GOT3 (cell line): ENCODE data around the gene RP2.

Source experiments
- DNase-seq: peaks from one replicate; lab custom pipeline; 2025; ENCODE audit warnings: mixed read lengths; lab: John Stamatoyannopoulos, UW

Gene RP2

GRCh38 chrX:46836701-46837557 lies at the start of gene RP2:
Gene RP2 (plus strand): TSS chrX:46837043. CDS start chrX:46837101, 58 bp downstream.
- peak; percentile 63 for DNase-seq

DNA sequence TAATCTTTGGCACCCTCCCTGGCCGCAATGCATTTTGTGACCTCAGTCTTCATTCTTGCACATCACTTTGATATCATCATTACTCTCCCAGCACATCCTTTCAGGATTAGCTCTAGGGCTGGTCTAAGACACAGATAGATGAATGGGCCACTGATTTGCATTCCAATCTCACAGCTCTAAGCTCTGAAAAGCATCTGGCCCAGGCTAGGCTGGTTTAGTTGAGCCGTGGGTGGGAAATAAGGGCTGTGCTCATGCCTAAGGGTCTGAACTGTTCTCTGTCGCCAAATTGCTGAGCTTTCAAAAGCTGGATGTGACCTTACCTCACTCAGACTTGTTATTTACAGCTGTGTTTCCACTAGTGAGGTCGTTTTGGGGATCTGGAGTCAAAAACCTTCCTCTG lies 47.9 kb upstream of the RP2 start:
- no peak for DNase-seq

DNA sequence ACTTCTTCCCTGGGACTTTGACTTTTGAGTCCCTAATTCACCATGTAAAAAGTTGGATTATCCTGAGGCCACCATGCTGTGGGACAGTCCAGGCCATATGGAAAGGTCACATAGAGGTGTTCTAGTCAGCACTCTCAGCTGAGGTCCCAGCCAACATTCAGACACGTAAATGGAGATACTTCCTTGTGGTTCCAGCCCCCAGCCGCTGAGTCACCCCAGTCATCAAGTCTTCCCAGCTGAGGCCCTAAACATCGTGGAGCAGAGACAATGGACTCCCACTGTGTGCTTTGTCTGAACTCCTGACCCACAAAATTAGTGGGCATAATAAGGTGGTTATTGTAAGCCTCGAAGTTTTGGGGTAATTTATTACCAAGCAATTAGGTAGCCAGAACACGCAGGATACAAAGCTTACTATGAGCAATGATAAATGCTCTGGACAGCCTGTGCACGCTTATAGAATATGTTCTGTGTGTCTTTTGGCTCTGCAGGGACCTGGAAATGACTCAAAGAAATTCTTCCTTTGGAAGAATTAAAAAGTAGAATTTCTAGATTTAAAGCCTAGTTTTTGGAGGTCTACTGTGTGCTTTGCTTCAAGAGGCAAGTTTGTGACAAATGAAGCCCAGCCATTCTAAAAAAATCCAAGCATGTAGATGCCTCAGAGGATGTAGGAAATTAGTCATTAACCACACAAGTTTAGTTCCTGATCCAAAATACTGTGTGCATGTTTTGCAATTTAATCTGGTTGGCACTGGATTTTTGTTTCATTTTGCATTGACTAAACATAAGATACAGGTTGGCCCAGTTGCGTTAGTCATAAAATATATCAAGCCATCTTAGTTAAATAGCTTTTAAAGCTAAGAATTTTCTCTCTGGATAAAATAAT lies 44.7 kb upstream of the RP2 start:
- DNase-seq, result no peak

GRCh38 chrX:46792810-46793188 lies 44.0 kb upstream of the RP2 start:
- DNase-seq, result no peak

- no peak for DNase-seq
Measured at GRCh38 chrX:46793386-46794143, 43.3 kb upstream of the RP2 start.

GRCh38 chrX:46796574-46797191 lies 40.2 kb upstream of the RP2 start:
- DNase-seq, result peak; percentile 5

- no peak for DNase-seq
Measured at GRCh38 chrX:46803140-46803539, 33.7 kb upstream of the RP2 start.

GRCh38 chrX:46805270-46805669 lies 31.6 kb upstream of the RP2 start:
- no peak for DNase-seq

DNA sequence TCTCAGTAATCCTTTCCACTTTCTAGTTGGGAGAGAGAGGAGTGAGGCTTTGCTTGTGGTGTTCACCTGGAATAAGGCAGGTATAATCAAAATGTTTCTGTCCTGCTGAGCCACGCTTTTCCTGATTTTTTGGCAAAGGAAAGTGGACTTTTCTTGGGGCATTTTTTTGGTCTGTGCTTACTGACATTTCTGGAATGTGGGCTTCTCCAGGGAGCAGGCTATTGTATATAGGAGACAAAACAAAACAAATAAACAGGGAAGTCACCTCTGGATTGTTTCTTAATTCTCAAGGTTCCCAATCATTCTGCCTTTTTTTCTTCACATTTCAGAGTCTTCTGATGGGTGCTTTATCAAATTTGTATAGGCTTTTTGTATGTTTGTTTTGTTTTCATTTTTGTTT lies 25.7 kb upstream of the RP2 start:
- DNase-seq, result no peak

DNA sequence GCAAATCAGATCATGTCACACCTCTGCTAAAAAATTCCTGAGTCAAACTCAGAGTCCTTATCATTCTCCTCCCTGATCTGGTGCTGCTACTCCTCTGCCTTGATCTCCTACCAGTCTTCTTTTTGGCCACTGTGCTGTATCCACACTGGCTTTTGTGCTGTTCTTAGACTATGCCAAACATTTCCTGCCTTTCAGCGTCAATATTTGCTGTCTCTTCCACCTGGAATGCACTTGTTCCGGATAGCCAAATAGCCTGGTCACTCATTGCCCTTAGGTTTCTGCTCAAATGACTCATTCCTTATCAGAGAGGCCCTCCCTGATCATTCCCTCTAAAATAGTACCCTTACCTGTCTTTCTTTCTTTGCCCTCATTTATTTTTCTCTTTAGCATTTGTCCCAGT lies 24.4 kb upstream of the RP2 start:
- DNase-seq, result no peak

DNA sequence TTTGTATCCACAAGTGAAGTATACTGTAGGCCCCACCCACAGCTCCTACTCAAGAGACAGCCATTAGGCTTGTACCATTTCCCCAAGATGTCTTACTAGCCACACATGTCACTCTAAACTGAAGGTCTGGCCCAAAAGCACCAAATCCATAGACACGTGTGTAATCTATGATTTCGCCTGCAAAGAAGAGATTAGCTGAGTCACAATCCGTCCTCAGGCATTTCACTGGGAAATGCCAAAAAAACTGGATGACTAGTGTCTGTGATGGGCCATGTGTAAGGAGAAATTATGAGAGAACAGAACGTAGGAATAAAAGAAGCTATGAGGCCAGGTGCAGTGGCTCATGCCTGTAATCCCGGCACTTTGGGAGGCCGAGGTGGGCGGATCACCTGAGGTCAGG lies 21.9 kb upstream of the RP2 start:
- no peak for DNase-seq

- DNase-seq, result no peak
Measured at GRCh38 chrX:46819136-46819535, 17.7 kb upstream of the RP2 start.

GRCh38 chrX:46820391-46821100 lies 16.3 kb upstream of the RP2 start:
- DNase-seq, result no peak

DNA sequence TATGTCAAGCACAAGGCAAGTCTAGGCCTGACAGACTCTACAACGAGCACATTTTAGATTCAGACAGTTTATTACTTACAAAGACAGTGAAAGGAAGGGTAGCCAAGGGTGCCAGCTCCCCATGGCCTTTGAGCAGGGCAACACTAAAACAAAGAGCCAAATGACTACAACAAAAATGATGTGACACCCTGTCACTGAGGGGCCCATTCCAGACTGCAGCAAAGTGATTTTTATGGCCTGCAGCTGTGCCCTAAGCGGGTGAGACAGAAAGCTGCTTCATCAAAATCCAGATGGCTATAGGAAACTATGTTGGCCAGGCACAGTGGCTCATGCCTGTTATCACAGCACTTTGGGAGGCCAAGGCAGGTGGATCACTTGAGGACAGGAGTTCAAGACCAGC lies 13.4 kb upstream of the RP2 start:
- no peak for DNase-seq

DNA sequence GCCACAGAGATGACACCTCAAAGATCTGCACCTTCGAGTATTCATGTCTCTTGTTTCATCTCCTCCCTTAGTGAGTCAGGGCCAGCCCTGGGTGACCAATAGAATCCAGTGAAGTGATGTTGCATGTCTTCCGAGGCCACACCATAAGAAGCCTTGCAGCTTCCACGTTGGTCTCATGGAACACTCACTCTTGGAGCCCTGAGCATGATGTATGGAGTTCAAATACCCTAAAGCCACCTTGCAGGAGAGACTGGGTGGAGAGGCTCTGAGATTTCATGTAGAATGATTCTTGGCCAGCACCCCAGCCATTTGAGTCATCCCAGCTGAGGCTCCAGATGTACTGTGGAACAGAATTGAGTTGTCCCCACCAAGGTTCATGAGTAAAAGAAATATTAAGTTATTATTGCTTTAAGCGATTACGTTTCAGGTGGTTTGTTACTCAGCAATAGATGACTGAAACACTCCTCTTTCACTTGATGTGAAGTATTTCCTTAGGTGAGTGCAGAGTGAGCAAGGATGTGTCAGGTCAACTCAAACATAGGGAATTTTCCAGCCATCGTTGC lies 5.0 kb upstream of the RP2 start:
- DNase-seq, result no peak

GRCh38 chrX:46837558-46838485 lies 979 bp downstream of the RP2 start:
- no peak for DNase-seq

DNA sequence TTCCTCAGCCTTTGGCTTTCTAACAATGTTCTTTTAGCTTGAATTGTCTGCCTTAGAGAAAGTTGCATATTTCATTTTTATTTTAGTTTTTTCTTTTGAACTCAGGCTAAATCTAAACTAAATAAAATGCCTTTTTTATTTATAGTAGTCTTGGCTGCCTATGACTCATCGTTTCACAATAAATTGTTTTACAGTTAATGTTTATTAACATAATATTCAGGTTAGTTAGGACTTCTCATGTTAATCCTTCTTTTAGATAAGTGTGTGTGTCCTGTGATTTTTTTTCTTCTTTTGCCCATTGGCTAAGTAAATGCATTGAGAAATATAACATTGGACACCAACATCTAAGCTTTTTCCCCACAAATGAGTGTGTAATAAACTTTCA lies 1.6 kb downstream of the RP2 start:
- no peak for DNase-seq

DNA sequence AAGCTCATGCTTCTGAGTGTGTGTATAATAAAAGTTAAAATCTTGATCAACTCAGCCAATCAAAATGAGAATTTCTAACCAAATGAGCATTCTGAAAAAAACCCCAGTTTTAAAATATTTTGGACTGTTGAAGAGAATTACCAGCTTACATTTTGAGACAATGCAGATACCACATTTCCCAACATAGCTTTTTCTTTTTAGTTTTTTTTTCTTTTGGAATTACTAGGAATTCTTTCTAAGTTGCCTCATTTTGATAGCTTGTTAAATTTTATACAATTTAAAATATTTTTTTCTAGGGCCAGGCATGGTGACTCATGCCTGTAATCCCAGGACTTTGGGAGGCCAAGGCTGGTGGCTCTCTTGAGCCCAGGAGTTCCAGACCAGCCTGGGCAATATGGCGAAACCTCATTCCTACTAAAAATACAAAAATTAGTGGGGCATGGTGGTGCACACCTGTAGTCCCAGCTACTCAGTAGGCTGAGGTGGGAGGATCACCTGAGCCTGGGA lies 2.2 kb downstream of the RP2 start:
- no peak for DNase-seq

- no peak for DNase-seq
Measured at GRCh38 chrX:46840946-46841345, 4.1 kb downstream of the RP2 start.

GRCh38 chrX:46841346-46841745 lies 4.5 kb downstream of the RP2 start:
- DNase-seq, result no peak
